ENCODE results near the gene TM9SF4. TPM values are rescaled to one million over a fixed set of nuclear protein-coding genes. Genes with fewer than 3 reads are reported as not detected.

Gene TM9SF4
- total RNA-seq, 1 donor, result 41.1 TPM

GRCh38 chr20:32158943-32159660, 49.6 kb downstream of the TM9SF4 start:
- no peak for TF ChIP-seq CTCF (IDR thresholded peaks at IDR 0.05; ENCODE audit: insufficient read depth, low read length)

GRCh38 chr20:32159766-32160221, 50.3 kb downstream of the TM9SF4 start:
- H3K4me3 ChIP-seq (ENCODE audit: low read depth, low read length), result no peak overlapping the region
- no peak for DNase-seq (ENCODE audit: low read depth)

More at GRCh38 chr20:32158943-32159660, 49.6 kb downstream of the TM9SF4 start:
- H3K4me3 ChIP-seq (ENCODE audit: low read depth, low read length), result no peak overlapping the region
- DNase-seq (ENCODE audit: low read depth), result no peak

GRCh38 chr20:32160341-32160740, 50.8 kb downstream of the TM9SF4 start:
- H3K4me3 ChIP-seq (ENCODE audit: low read depth, low read length), result no peak overlapping the region
- no peak for TF ChIP-seq CTCF (IDR thresholded peaks at IDR 0.05; ENCODE audit: insufficient read depth, low read length)
- no peak for DNase-seq (ENCODE audit: low read depth)

More at GRCh38 chr20:32159766-32160221, 50.3 kb downstream of the TM9SF4 start:
- no peak for TF ChIP-seq CTCF (IDR thresholded peaks at IDR 0.05; ENCODE audit: insufficient read depth, low read length)

GRCh38 chr20:32162351-32162750, 52.8 kb downstream of the TM9SF4 start:
- no peak for DNase-seq (ENCODE audit: low read depth)
- TF ChIP-seq CTCF (IDR thresholded peaks at IDR 0.05; ENCODE audit: insufficient read depth, low read length), result no peak
- H3K4me3 ChIP-seq (ENCODE audit: low read depth, low read length), result no peak overlapping the region

- TF ChIP-seq CTCF (IDR thresholded peaks at IDR 0.05; ENCODE audit: insufficient read depth, low read length), result no peak
- H3K4me3 ChIP-seq (ENCODE audit: low read depth, low read length), result no peak overlapping the region
- no peak for DNase-seq (ENCODE audit: low read depth)
These were observed 54.4 kb downstream of the TM9SF4 start for GRCh38 chr20:32163951-32164350.

GRCh38 chr20:32164984-32165735, 55.6 kb downstream of the TM9SF4 start:
- DNase-seq (ENCODE audit: low read depth), result no peak
- no peak for TF ChIP-seq CTCF (IDR thresholded peaks at IDR 0.05; ENCODE audit: insufficient read depth, low read length)
- no peak overlapping the region for H3K4me3 ChIP-seq (ENCODE audit: low read depth, low read length)

Measured in fibroblast of the aortic adventitia (primary cell).